Neural cell (in vitro differentiated cells): ENCODE results near the gene ESR1. TPM values are rescaled to one million over a fixed set of nuclear protein-coding genes. Genes with fewer than 3 reads are reported as not detected.

Source experiments
- H2AFZ ChIP-seq: fragments of 200-600, 300-800 bp; sonication (generic), shearing (Covaris generic); 2 replicates; pipeline ENCODE4 v1.6.0; 2014; ENCODE audit warnings: low read depth, mild to moderate bottlenecking, antibody characterized with exemption, low read length, moderate library complexity
- H3F3A ChIP-seq: fragments of 200-600 bp; shearing (Covaris generic); 2 replicates; pipeline ENCODE4 v1.6.1; 2016; ENCODE audit warnings: mild to moderate bottlenecking, moderate library complexity, mixed read lengths, antibody characterized with exemption, low read length; ENCODE audit not compliant: insufficient read depth, poor library complexity, severe bottlenecking
- H3K27ac ChIP-seq: fragments of 200-600, 300-800 bp; sonication (generic), shearing (Covaris generic); 2 replicates; pipeline ENCODE4 v1.5.1; 2014; ENCODE audit warnings: mild to moderate bottlenecking, low read length, moderate library complexity
- H3K27me3 ChIP-seq: fragments of 300-800, 200-600 bp; sonication (generic), shearing (Covaris generic); 2 replicates; pipeline ENCODE4 v1.6.0; 2014; ENCODE audit warnings: mild to moderate bottlenecking, low read depth, low read length, moderate library complexity; ENCODE audit not compliant: insufficient read depth
- H3K36me3 ChIP-seq: fragments of 300-800, 200-600 bp; sonication (generic), shearing (Covaris generic); 2 replicates; pipeline ENCODE4 v1.5.1; 2014; ENCODE audit warnings: mild to moderate bottlenecking, antibody characterized with exemption, low read length, moderate library complexity; ENCODE audit not compliant: insufficient read depth
- H3K4me2 ChIP-seq: fragments of 300-800, 200-600 bp; sonication (generic), shearing (Covaris generic); 2 replicates; pipeline ENCODE4 v1.6.0; 2014; ENCODE audit warnings: mild to moderate bottlenecking, low read length
- H3K4me3 ChIP-seq: fragments of 300-800, 200-600 bp; sonication (generic), shearing (Covaris generic); 2 replicates; pipeline ENCODE4 v1.5.1; 2014; ENCODE audit warnings: mild to moderate bottlenecking, low read length, moderate library complexity
- H3K79me2 ChIP-seq: fragments of 200-600 bp; shearing (Covaris generic); replicated peaks from 2 replicates; pipeline ENCODE4 v1.6.0; 2014; ENCODE audit warnings: mild to moderate bottlenecking, low read length, moderate library complexity; ENCODE audit not compliant: insufficient read depth
- H3K9ac ChIP-seq: fragments of 300-800, 200-600 bp; sonication (generic), shearing (Covaris generic); 2 replicates; pipeline ENCODE4 v1.6.1; 2016; ENCODE audit warnings: mild to moderate bottlenecking, low read length, mixed read lengths
- H3K9me2 ChIP-seq: fragments of 200-600 bp; shearing (Covaris generic); 2 replicates; pipeline ENCODE4 v1.6.1; 2016; ENCODE audit warnings: mild to moderate bottlenecking, low read length, mixed read lengths; ENCODE audit not compliant: insufficient read depth
- H3K9me3 ChIP-seq: fragments of 200-600, 300-800 bp; sonication (generic), shearing (Covaris generic); 2 replicates; pipeline ENCODE4 v1.6.1; 2016; ENCODE audit warnings: mild to moderate bottlenecking, mixed run types, low read length, moderate library complexity, mixed read lengths
- H4K20me1 ChIP-seq: fragments of 200-600 bp; shearing (Covaris generic); 2 replicates; pipeline ENCODE4 v1.6.1; 2016; ENCODE audit warnings: mild to moderate bottlenecking, mixed run types; ENCODE audit not compliant: insufficient read depth
- EP300 ChIP-seq: fragments of 450-650 bp; conservative IDR thresholded peaks from 2 replicates; pipeline ENCODE4 v1.6.1; 2014; ENCODE audit warnings: antibody characterized with exemption, mild to moderate bottlenecking, moderate library complexity; ENCODE audit not compliant: poor library complexity, severe bottlenecking
- EZH2 ChIP-seq: fragments of 200-600, 300-800 bp; shearing (Covaris generic), sonication (generic); IDR thresholded peaks from 2 replicates; pipeline ENCODE4 v1.6.1; 2014; ENCODE audit warnings: antibody characterized with exemption, low read length, borderline replicate concordance, mild to moderate bottlenecking; ENCODE audit not compliant: insufficient read depth, poor library complexity, severe bottlenecking
- MXI1 ChIP-seq: fragments of 450-650 bp; conservative IDR thresholded peaks from 2 replicates; pipeline ENCODE4 v1.6.1; 2014; ENCODE audit warnings: antibody characterized with exemption, mild to moderate bottlenecking; ENCODE audit not compliant: poor library complexity, severe bottlenecking
- POLR2AphosphoS5 ChIP-seq: IDR thresholded peaks from 2 replicates; pipeline ENCODE4 v1.6.1; 2012
- RAD21 ChIP-seq: fragments of 450-650 bp; conservative IDR thresholded peaks from 2 replicates; pipeline ENCODE4 v1.6.1; 2014; ENCODE audit warnings: antibody characterized with exemption, mild to moderate bottlenecking, moderate library complexity
- SMC3 ChIP-seq: fragments of 450-650 bp; conservative IDR thresholded peaks from 2 replicates; pipeline ENCODE4 v1.6.1; 2014; ENCODE audit warnings: antibody characterized with exemption, mild to moderate bottlenecking, moderate library complexity; ENCODE audit not compliant: poor library complexity
- TAF1 ChIP-seq: IDR thresholded peaks from 2 replicates; pipeline ENCODE4 v1.6.1; 2012; ENCODE audit warnings: low read depth
- polyA plus RNA-seq: library from polyadenylated mRNA; depleted of rRNA; stranded (reverse); fragments of >200 nt; gene quantifications from 2 replicates; pipeline ENCODE4 v1.2.3, GENCODE V29; 2014
- TF ChIP-seq, protein P1 (sequence below): IDR thresholded peaks from 2 replicates; pipeline ENCODE4 v1.6.1; 2012; ENCODE audit warnings: borderline replicate concordance
- TF ChIP-seq, protein P2 (sequence below): fragments of 450-650 bp; IDR thresholded peaks from 2 replicates; pipeline ENCODE4 v1.5.1; 2014; ENCODE audit warnings: antibody characterized with exemption, mild to moderate bottlenecking, moderate library complexity; ENCODE audit not compliant: poor library complexity, severe bottlenecking

ESR1 gene
- polyA plus RNA-seq, 1 donor from 2014 or later: 0.14 TPM

DNA sequence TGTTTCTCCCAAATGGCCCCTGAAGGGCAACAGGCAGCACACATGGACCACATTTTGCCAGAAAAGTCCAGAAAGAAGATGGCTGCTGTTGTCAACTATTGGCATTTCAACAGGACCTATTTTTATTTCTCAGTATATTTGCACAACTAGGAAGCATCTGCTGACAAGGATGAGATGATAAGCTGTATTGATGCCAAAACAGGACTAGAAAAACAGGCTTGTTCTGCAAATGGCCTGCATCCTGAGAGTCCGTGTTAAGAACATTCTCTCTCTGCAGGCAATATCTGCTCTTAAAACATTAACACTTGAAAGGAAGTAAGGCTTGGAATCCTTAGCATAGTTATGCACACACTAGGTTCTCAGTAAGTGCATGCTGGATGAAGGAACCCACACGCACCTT lies 283.7 kb downstream of the ESR1 start:
- Histone ChIP-seq H3F3A (no peaks in the 10 kb centered on the region), H3K4me2 (no peak overlapping the region), H3K27me3 (no peaks in the 10 kb centered on the region), H4K20me1 (no peaks in the 10 kb centered on the region), H3K27ac (no peak overlapping the region), H3K79me2 (no peaks in the 10 kb centered on the region), H3K9me2 (no peaks in the 10 kb centered on the region), H3K36me3 (no peaks in the 10 kb centered on the region), H3K9me3 (no peaks in the 10 kb centered on the region), H3K9ac (no peak overlapping the region), H3K4me3 (no peak overlapping the region), H2AFZ (no peak overlapping the region)
- TF ChIP-seq SMC3 (no peak), EP300 (no peak), POLR2AphosphoS5 (no peak), MXI1 (no peak), EZH2 (no peak), RAD21 (no peak), TAF1 (no peak)
- TF ChIP-seq, protein P1, sequence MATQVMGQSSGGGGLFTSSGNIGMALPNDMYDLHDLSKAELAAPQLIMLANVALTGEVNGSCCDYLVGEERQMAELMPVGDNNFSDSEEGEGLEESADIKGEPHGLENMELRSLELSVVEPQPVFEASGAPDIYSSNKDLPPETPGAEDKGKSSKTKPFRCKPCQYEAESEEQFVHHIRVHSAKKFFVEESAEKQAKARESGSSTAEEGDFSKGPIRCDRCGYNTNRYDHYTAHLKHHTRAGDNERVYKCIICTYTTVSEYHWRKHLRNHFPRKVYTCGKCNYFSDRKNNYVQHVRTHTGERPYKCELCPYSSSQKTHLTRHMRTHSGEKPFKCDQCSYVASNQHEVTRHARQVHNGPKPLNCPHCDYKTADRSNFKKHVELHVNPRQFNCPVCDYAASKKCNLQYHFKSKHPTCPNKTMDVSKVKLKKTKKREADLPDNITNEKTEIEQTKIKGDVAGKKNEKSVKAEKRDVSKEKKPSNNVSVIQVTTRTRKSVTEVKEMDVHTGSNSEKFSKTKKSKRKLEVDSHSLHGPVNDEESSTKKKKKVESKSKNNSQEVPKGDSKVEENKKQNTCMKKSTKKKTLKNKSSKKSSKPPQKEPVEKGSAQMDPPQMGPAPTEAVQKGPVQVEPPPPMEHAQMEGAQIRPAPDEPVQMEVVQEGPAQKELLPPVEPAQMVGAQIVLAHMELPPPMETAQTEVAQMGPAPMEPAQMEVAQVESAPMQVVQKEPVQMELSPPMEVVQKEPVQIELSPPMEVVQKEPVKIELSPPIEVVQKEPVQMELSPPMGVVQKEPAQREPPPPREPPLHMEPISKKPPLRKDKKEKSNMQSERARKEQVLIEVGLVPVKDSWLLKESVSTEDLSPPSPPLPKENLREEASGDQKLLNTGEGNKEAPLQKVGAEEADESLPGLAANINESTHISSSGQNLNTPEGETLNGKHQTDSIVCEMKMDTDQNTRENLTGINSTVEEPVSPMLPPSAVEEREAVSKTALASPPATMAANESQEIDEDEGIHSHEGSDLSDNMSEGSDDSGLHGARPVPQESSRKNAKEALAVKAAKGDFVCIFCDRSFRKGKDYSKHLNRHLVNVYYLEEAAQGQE: no peak
- TF ChIP-seq, protein P2, sequence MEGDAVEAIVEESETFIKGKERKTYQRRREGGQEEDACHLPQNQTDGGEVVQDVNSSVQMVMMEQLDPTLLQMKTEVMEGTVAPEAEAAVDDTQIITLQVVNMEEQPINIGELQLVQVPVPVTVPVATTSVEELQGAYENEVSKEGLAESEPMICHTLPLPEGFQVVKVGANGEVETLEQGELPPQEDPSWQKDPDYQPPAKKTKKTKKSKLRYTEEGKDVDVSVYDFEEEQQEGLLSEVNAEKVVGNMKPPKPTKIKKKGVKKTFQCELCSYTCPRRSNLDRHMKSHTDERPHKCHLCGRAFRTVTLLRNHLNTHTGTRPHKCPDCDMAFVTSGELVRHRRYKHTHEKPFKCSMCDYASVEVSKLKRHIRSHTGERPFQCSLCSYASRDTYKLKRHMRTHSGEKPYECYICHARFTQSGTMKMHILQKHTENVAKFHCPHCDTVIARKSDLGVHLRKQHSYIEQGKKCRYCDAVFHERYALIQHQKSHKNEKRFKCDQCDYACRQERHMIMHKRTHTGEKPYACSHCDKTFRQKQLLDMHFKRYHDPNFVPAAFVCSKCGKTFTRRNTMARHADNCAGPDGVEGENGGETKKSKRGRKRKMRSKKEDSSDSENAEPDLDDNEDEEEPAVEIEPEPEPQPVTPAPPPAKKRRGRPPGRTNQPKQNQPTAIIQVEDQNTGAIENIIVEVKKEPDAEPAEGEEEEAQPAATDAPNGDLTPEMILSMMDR: no peak

DNA sequence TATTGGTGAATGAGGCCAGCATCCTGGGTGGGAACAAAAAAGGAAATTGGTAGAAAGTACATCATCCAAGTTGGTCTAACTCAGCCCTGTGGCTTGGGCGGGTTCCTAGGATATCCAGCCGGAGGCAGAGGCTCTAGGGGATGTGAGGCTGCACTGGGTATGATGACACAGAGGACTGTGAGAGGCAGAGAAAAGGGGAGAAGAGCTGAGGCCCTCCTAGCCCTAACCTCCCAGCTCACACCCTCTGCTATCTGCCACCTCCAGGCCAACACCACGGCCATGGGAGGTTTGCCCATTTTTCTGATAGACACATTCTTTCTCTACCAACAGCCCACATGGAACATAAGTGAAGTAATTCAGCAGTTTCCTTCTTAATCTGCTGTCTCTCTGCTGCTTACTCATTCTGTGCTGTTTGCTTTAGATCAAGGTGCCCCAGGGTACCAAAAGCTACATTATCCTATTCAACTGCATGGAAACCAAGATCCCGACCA lies 284.4 kb downstream of the ESR1 start:
- no peaks in the 10 kb centered on the region for H3K79me2 ChIP-seq
- H3K36me3 ChIP-seq: no peaks in the 10 kb centered on the region
- H3K27me3 ChIP-seq: no peaks in the 10 kb centered on the region
- no peaks in the 10 kb centered on the region for H3K9me3 ChIP-seq
- no peaks in the 10 kb centered on the region for H3K9me2 ChIP-seq
- H2AFZ ChIP-seq: no peak overlapping the region
- TF ChIP-seq EZH2 (no peak), MXI1 (no peak), SMC3 (no peak), TAF1 (no peak), EP300 (no peak), RAD21 (no peak)
- TF ChIP-seq, protein P1: no peak
- TF ChIP-seq, protein P2: no peak
- H4K20me1 ChIP-seq: no peaks in the 10 kb centered on the region
- H3F3A ChIP-seq: no peaks in the 10 kb centered on the region
- no peak overlapping the region for H3K4me2 ChIP-seq
- H3K9ac ChIP-seq: no peak overlapping the region
- no peak overlapping the region for H3K4me3 ChIP-seq
- H3K27ac ChIP-seq: no peak overlapping the region
